ENCODE measurements around the gene KRT77. TPM values are rescaled to one million over a fixed set of nuclear protein-coding genes. Genes with fewer than 3 reads are reported as not detected.
"Not testable (repeated sequence)": the region's sequence is repeated elsewhere in the genome, so short reads cannot be mapped to it uniquely, and the experiment has no call there.

Gene KRT77
- polyA plus RNA-seq, 3 donors, result not detected

DNA sequence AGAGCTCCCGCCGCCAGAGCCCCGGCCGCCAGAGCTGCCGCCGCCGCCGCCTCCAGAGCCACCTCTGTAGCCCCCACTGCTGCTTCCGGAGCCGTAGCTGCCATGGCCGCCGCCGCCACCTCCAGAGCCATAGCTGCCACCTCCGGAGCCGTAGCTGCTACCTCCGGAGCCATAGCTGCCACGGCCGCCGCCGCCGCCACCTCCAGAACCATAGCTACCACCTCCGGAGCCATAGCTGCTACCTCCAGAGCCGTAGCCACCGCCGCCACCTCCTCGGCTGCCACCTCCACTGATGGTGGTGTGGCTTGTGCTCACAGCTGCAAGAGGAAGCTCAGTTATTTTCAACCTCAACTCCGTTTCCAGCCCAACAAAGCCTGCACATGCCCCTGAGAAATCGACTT lies 28.0 kb downstream of the KRT77 start:
- DNase-seq, result no peak

DNA sequence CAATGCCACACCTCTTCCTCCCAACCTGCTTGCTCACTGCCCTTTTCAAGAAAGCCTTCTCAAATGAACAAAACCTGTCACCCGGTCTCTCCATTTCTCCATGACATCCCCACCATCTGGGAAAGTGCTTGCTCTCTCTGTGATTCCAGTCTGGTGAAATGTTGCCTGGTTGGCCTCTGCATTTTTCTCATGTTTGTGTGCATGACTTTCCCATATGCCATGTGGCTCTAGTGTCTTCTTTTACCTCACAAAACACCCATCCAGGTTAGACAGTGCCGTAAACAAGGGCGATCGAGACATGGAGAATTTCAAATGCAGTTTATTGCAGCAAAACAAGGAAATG lies 28.9 kb downstream of the KRT77 start:
- DNase-seq, result no peak

DNA sequence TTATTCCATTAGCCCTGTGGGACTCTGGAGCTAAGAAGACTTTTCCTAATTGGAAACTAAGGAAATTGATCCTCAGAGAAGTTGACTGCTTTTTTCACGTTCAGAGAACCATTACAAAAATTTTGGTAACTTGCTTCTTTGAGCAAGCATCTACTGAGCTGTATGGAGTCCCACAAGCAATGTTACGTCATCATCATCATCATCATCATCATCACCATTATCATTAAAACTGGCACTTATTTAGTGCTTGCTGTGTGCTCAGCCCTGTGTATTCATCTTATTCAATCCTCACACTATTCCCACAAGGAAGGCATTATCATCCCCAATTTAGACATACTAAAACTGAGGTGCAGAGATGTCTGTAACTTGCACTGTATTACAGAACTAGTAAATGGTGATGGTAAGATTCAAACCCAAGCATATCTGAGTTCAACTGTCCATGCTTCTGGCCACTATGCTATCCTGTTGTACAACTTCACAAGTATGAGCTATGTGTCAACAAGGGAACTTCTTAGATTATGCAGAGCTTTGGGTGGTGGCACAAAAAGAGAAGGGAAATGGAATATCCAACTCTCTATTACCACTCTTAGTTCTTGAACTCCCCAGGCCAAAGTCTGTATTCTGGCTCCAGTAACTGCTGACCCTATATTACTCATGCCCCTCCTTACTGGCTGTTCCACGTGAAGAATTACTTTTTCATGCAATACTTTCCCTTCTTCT lies 29.5 kb downstream of the KRT77 start:
- DNase-seq, result no peak

DNA sequence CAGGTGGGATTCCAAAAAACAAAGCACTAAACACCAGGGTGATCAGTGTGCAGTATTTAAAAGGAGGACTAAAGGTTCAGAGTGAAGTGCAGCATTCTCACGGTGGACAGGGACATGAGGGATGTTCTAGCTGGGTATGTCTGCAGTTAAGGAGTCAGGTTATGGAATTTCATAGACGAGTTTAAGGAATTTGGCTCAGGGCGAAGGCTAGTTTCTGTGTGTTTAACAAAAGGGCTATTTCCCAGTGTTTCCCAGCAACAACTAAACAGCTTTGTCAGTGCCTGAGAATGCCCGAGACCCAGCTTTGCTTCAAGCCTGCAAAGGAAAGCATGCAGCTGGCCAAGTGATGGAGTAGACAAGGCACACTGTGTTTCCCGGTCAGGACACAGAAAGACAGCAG lies 30.1 kb downstream of the KRT77 start:
- no peak for DNase-seq

DNA sequence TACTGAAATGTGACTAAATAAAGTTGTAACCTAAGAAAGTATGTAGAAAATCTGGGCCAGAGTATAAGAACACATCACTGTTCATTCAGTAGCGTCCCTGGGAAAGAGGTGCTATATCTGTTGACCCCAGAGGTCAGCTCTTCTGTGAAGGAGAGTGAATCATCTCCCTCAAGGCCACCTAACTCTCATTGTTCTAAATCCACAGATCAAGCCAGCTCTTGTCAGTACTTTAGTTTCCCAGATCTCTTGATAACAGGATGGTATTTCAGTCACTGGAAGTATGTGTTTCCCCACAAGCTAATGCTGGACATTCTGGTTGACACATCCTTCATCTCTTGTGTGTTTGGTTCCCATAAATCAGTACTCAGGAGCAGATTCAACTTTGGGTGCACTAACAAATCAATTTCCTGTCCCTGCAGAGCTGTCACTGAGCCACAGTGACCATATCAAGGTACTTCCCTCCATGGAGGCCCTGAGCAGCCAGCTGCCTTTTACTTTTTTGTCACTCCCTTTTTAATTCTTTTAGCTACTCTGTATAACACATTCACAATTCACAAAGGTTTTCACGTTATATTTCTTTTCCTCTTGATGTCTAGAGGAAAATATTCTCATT lies 30.9 kb downstream of the KRT77 start:
- DNase-seq, result no peak

DNA sequence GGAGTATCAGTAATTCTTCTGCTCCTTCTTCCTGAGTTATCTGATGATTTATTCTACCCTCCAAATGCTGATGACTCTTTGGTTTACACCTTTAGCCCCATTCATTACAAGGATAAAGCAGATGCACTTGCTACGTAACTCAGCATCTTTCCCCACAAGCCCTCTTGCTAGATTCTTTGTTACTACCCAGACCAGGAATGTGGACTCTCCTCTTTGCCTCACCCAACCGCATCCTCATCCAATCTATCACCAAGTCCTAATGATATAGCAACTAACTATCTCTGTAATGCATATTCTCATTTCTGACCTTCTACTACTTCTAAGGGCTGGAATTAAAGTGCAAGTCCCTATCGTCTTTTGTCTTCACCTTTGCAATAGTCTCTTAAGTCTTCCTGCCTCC lies 32.4 kb downstream of the KRT77 start:
- DNase-seq, result no peak

DNA sequence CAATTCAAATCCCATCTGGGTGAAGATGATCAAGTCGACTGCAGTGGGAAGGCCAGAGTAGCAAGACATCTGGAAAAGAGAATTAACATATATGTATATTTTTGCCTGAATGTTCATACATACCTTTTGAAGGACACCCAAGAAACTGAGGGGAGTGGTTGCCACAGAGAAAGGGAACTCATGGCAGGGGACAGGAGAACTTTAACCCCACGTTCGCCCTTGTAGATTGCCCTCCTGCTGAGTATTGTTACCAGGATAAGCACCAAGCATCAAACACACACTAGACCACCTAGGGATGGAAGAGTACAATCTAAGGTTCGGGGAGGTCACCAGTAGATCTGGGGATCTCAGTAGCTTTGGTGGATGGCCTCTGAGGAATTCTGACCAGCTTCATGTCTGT lies 32.8 kb downstream of the KRT77 start:
- no peak for DNase-seq

DNA sequence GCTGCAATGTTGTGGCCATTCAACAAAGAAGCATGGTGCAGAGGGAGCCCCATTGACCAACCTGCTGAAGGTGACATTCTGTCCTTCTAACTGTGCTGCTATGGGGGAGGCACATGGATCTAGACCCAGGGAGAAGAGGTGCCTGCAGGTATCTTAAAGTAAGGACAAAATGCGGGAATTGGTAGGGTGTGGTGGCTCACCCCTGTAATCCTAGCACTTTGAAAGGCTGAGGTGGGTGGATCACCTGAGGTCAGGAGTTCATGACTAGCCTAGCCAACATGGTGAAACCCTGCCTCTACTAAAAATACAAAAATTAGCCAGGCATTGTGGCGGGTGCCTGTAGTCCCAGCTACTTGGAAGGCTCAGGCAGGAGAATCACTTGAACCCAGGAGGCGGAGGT lies 33.4 kb downstream of the KRT77 start:
- DNase-seq, result not testable (repeated sequence)

DNA sequence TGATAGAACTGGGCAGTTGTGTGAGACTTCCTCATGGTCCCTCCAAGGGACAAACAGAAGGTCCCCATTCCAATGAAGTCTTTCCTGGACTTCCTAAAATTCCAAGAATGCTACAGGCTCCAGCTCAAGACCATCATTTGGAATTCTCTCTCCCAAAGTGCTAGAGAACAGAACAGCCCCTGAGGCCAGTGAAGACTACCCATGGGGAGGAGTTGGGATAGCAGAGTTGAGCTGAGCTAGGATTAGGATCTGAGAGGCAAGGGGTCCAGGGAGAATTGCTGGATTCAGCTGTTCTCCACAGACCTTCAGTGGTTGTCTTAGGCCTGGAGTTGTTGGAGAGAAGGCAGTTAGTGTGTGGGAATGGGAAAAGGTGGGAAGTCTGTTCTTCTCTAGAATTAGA lies 33.9 kb downstream of the KRT77 start:
- DNase-seq, result no peak

DNA sequence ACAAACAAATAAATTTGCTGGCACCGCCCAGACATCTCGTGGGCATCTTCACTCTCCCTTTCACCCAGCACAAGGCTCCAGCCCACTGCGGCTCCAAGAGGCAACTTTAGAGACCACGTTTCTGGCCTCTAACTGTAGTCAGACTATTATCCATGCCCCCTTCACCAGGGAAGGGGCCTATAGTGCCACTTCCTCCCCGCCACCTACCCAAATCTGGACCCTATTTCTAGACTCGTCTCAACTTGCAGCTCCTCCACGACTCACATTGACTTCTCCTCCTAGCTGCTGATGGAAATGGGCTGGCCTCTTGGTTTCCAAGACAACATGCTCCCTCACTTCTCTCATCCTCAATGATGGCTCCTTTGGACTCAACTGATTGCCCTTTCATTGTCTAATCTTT lies 35.4 kb downstream of the KRT77 start:
- DNase-seq, result no peak

DNA sequence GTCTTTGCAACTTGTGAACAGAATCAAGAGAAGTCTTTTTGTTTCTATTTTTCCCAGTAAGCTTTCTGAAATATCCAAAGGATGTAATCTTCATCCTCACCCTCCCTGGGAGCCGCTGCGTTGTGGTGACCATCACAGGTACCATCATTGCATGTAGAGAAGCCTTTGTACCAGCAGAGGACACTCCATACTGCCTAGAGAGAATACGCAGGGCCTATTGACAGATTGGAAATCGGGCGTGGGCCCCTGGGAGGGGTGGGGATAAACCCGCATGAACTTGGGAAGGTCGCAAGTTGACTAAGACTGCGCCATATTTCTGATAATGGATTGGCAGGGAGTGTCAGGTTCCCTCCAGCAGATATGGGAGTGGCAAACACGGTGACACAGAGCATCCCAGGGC lies 35.8 kb downstream of the KRT77 start:
- no peak for DNase-seq

DNA sequence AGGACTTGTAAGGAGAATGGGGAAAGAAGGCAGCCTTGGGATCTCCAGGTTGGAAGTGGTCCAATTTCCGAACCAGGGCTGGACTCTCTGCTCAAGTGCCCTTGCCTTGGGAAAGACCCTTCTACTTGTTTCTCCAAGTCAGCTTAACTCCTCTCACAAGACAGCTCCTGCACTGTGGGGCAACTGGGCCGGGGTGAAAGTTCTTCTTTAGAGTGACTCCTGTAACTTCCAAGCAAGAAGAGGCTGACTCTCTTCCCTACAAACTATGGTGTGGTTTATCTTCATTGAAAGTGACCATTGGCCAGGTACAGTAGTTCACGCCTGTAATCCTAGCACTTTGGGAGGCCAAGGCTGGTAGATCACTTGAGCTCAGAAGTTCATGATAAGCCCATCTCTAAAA lies 36.9 kb downstream of the KRT77 start:
- no peak for DNase-seq

DNA sequence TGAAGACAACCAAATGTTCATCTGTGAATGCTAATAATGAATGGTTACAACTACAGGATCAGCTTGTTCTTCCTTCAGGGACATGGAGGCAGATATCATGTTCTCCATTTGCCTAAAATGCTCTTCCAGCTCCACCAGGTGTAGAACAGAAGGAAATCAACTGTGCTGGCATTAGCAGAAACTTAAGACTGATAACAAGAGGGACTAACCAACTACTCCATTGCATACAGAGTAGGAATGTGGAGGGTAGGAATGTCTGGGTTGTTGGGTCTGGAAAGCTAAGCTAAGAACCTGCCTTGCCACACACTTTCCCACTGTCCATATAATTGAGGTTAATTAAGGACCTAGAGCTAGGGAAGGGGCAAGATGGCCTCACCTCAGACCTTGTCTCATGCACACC lies 39.9 kb downstream of the KRT77 start:
- DNase-seq, result no peak

DNA sequence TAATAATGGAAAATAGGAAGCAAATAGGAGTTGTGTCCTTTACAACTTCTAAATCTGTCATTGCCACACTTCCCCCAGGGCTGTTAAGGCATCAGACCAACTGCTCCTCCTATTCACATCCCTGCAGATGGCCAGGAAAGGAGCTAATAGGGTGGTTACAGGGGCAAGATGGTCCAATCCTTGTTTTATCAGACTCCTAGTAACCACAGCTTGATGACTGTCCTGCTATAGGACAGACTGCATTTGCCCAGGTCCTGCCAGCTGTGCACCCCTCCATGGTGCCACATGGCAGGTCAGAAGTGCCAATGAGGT lies 40.5 kb downstream of the KRT77 start:
- no peak for DNase-seq

DNA sequence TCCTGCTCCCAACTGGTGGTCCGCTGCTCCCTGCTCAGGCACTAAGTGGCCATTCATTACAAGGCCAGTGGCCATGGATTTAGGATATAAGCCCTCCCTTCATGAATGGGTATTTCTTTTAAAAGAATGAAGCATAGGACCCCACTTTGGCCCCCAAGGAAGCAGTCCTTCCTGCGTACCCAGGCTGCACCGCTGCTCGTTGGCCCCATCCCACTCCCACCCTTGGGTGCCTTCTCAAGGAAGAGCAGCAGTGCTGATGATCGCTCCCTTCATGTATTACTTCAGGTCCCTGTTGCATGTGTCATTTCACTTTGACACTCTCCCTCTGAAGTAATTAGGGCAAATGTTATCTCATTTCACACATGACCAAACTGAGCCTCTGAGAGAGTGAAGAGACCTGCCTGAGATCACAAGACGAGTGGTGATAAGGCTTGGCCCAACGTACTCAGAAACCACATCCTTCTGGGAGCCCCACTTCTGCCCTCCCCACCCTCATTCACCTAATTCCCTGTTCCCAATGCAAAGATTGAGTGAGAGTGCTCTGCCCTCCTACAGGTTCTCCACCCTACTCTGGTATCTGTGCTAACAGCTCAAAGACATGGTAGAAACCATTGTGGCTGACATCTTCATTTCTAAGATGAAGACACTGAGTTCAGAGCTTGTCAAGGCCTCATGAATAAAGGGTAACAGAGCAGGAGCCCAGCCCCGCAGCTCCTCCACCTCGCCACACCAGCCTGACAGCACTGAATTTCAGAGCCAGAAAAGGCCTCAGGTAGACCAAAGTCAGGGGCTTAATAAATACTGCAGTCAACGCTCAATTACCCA lies 41.0 kb downstream of the KRT77 start:
- DNase-seq, result no peak

DNA sequence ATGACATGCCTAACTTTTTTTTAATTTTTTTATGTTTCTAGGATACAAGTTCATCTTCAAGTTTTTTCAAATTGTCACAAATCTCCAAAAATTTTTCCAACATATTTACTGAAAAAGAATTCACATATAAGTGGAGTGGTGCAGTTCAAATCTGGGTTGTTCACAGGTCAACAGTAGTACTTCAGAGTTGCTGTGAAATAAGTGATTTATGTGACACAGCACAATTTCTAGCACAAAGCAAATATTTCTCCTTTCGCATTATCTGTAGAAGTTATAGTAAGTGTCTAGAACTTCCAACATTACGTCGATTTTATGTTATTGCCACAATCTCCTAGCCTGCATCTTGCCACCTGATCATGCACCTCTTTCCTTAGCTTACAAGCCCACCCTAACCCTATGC lies 41.7 kb downstream of the KRT77 start:
- DNase-seq, result no peak

DNA sequence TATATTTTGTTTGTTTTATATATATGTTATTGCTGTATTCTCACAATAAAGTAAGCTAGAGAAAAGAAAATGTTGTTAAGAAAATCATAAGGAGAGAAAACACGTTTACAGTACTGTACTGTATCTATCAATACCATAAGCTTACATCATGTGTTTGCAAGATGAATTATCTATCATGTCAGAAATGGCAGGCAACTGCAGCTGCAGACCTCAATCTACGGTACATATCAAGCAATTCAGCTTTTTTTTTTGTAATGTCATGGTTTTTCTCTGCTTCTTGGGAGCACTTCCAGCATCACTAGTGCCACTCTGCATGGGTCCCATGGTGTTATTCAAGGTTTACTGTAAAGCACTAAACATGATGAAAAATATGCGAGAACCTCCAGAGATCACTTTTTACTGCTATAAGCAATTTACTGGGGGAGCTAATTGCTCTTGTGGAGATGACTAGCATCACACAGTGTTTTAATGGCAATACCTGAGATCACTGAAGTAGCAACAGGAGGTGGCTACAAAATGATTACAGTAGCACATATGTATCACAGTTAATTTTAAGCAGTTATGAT lies 42.3 kb downstream of the KRT77 start:
- no peak for DNase-seq

DNA sequence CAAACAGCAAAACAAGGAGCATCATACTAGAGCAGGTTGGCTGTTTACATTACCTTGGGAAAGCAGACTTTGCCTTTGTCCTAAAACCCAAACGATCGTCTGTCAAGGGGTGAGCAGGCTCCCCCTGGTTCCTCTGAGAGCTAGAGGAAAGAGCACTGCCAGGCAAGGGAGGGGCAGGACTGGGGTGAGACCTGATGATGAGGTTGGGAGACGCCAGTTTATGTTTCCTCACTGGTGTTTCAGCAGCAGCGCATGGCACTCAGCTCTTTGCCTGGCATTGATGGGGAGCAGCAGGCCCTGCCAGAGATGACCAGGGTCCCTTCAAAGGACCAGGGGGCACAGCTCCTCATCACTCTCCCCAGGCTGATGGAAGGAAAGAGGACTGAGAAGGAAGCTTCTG lies 43.4 kb downstream of the KRT77 start:
- no peak for DNase-seq

DNA sequence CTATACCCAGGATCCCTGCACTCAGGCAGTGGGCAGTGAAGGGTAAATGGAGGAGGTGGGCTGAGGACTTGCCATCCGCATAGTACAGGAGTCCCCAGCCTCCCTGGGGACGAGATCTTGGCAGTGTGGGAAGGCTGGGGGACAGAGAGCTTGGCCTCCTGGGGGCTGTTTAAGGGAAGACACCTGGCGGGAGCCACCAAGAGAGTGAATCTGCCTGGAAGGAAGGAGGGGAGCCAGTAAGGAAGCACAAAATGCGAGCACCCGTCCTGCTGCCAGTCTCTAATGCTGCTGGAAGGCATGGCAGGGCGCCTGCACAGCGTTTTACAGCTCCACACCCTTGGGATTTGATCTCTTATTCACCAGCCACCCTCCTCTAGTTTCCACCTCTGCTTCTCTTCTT lies 43.9 kb downstream of the KRT77 start:
- no peak for DNase-seq

DNA sequence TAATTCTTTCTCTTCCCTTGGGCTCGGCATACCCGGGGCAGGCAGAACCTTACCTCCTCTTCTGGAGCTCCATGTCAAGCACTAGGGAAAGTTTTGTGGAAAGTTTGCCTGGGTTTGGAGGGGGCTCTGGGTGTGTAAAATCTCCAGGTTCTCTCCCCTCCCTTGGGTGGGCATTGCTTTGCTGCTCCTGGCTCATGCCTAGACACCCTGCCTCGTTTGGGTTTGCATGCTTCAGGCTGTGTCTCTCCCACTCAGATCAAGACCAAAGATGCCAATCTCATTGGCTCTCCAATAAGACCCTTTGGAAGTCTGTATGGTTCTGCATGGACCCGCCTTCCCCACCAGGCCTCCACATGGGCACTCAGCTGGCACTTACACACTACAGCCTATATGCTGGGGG lies 45.1 kb downstream of the KRT77 start:
- DNase-seq, result no peak

DNA sequence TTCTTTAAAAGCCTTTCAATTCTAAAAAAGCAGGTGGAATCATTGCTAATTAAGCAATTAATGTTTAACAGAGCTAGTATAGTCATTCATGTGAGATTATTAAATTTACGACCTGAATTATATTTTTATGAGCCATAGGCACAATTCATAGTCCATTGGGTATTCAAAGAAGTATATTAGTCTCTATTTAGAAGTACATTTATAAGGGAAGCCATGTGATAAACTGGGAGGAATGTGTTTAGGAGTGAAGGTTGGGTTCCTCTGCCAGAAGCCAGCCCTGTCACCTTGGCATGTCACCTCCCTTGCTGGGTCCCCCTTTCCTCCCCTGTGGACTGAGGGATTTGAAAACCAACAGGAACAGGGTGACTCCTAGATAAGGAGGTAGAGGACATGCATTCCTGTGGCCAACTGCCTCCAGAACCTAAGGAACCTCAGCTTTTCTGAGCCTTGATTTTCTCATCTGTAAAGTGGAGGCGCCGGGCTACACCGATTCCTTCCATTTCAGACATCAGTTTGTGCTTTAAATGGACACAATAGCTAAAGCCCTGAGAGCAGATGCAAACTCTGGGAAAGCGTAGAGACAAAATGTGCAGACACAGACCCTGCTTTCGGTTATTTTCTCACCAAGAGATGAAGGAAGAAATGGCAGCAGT lies 45.9 kb downstream of the KRT77 start:
- no peak for DNase-seq

DNA sequence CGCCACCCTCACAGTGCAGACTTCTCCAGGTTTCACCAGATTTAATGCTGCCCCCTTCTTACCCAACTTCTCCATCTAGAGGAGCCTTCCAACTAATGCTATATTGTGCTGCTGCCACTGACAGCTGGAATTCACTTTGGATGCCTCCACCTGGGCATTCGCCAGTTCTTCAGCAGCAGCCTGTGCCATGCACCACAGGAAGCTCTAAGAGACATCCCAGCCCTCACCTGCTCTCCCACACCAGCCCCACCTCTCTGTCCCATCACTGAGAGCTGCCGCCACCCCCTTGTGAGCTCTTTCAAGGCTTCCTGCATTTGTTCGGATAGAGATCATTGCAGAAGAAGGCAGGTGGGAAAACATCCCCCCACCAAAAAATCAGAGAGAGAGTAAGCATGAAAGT lies 46.7 kb downstream of the KRT77 start:
- DNase-seq, result no peak

DNA sequence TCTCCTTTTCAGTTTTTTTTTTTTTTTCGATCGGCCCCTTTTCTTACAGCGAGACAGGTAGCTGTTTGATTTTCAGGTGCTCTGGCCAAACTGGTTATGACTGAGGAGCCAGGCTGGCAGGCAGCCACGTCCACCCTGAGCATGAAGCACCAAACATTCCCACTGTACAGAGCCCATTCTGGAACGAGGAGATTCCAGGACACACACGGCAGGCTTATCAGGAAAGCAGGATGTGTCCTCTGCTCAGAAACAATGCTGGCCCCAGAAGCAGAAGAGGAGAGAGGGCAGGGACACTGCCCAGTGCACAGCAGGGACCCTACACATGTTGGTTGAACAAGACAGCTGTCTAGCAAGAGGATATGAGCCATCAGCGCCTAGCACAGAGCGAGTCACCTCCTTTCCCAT lies 47.6 kb downstream of the KRT77 start:
- DNase-seq, result no peak

Measured in renal pelvis (tissue), 4 donors.